Coronary artery (tissue), 2 donors: Measurements from ENCODE around the gene TBC1D9B.

ENCODE experiments used
- DNase-seq: peaks from one replicate; pipeline ENCODE4 v3.0.0-alpha.2; 2017; ENCODE audit warnings: low spot score
- H3K27ac ChIP-seq, 2 donors: fragments of 200-600 bp; sonication (generic); one replicate each; pipeline ENCODE4 v1.5.1; 2016 to 2019
- H3K4me3 ChIP-seq: fragments of 200-600 bp; sonication (generic); 2 replicates; pipeline ENCODE4 v1.5.1; 2016; ENCODE audit warnings: mild to moderate bottlenecking, moderate library complexity
- TF ChIP-seq, protein P1 (sequence below): fragments of 200-600 bp; sonication (generic); IDR thresholded peaks from one replicate; pipeline ENCODE4 v1.5.1; 2019; ENCODE audit warnings: antibody characterized with exemption

The TBC1D9B gene

GRCh38 chr5:179879690-179880010 is 28.0 kb downstream of the TBC1D9B start:
- no peak for DNase-seq
- Histone ChIP-seq H3K4me3 (no peak overlapping the region), H3K27ac (no peak overlapping the region)
- TF ChIP-seq, protein P1, sequence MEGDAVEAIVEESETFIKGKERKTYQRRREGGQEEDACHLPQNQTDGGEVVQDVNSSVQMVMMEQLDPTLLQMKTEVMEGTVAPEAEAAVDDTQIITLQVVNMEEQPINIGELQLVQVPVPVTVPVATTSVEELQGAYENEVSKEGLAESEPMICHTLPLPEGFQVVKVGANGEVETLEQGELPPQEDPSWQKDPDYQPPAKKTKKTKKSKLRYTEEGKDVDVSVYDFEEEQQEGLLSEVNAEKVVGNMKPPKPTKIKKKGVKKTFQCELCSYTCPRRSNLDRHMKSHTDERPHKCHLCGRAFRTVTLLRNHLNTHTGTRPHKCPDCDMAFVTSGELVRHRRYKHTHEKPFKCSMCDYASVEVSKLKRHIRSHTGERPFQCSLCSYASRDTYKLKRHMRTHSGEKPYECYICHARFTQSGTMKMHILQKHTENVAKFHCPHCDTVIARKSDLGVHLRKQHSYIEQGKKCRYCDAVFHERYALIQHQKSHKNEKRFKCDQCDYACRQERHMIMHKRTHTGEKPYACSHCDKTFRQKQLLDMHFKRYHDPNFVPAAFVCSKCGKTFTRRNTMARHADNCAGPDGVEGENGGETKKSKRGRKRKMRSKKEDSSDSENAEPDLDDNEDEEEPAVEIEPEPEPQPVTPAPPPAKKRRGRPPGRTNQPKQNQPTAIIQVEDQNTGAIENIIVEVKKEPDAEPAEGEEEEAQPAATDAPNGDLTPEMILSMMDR, result no peak

DNA sequence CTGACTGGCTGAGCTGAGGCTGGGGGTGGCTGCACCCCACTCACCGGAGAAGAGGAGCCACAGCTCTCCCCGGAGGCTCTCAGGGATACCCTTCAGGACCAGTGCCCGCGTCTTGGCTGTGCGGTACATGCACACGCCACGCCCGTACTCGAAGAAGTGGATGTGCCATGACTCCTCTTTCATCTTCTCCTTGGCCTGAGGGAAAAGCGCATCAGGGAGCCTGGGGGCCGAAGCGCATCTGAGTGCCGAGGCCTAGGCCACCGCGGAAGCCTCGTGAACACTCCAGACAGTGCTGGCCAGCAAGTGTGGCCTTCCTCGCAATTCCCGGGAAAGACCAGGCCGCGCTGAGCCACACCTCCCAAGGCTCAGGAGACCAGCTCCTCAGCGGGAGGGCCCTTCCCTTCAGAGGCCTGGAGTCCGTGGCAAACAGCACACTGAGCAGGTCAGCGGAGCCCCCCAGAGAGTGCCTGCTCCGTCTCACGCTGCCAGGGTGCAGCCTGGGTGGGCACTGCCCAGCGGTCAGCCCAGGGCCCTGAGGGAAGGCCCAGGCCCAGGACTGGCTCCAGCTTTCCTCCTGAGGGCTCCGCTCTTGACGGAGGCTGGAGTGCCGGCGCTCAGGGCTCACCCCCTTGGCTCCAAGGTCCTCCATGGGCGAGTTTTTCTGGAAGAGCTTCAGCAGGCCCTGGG is 28.6 kb downstream of the TBC1D9B start:
- no peak for DNase-seq
- Histone ChIP-seq H3K27ac (no peak overlapping the region), H3K4me3 (no peak overlapping the region)
- TF ChIP-seq, protein P1, result no peak

DNA sequence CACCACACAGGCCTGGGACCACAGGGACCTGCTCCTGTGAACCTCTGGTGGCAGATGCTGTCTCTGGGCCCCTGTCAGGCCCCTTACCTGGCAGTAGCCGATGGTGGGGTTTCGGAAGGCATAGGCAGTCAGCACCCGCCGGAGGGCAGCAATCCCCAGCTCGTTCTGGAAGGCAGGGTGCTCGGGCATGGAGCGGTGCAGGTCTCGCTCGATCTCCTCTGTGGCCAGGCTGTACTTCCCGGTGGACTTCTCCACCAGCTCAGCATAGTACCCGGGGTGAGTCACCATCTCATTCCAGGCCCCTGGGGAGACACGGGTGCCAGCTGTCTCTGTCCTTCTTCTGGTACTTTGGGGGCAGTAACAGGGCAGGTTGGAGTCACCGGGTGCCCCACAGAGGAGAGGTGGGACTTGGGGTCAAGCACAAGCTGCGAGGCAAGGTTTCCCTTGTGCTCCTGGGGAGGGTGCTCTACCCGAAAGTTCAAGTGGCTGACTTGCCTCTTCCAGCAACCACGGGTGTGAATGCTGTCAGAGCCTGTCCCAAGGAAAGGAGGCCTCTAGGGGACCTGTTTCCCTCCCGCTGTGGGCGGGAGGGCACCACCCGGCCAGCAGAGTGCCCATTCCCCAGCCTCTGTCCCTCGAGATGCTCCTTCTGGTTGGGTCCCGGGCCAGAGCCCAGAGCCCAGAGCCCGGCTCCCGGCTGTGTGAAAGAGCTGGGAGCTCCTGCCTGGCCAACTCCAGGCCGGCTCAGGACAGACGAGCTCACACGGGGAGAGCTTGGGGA is 29.3 kb downstream of the TBC1D9B start:
- DNase-seq, result no peak
- TF ChIP-seq, protein P1, result no peak

GRCh38 chr5:179876610-179876952 is 31.1 kb downstream of the TBC1D9B start:
- no peak for DNase-seq
- Histone ChIP-seq H3K4me3 (no peak overlapping the region), H3K27ac (no peak overlapping the region)
- TF ChIP-seq, protein P1, result no peak

More for the DNA sequence above, 29.3 kb downstream of the TBC1D9B start:
- no peak overlapping the region for H3K27ac ChIP-seq
- no peak overlapping the region for H3K4me3 ChIP-seq

GRCh38 chr5:179875741-179876609 is 31.7 kb downstream of the TBC1D9B start:
- H3K27ac ChIP-seq, result no peak overlapping the region
- TF ChIP-seq, protein P1, result no peak
- H3K4me3 ChIP-seq, result no peak overlapping the region
- no peak for DNase-seq

DNA sequence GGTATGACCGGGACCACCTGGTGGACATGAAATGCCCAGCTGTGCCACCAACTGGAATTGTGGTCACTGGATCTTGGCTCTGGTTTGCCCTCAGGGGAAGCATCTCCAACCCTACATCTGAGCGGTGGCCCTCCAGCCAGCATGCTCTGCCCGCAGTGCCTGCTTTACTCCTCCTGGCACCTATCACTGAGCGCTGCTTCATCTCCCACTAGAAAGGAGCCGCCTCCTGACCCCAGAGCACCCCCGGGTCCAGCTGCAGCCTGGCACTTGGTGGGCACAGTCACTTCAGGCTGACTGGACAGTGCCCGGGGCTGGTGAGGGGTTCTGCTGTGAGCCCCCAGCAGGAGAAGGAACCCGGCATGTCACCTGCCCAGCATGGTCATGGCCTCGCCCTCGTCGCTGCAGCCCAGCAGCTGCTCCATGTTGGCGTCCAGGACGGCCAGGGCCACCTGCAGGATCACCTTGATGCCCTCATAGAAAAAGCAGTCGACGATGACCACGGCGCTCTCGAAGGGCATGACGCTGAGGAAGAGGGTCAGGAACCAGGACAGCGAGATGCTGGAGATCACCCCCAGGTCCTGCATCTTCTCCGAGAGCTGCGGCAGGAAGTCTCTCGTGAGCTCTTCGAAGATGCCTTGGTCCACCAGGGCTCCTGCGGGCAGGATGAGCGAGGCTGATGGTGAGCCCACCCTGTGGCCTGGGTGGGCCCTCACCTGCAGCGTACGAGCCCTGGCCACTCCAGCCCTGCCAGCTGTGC is 33.0 kb downstream of the TBC1D9B start:
- no peak for DNase-seq
- TF ChIP-seq, protein P1, result no peak
- Histone ChIP-seq H3K4me3 (no peak overlapping the region), H3K27ac (no peak overlapping the region)
